HL-60 (cell line): ENCODE measurements around the gene OR10K1.

Experiments
- CTCF ChIP-seq: IDR thresholded peaks from one replicate; pipeline ENCODE4 v1.5.1; 2011; ENCODE audit warnings: low read length, control low read depth, inconsistent platforms; ENCODE audit not compliant: insufficient read depth
- POLR2AphosphoS5 ChIP-seq: IDR thresholded peaks from 2 replicates; pipeline ENCODE4 v1.6.1; 2012; ENCODE audit warnings: low read depth
- SPI1 ChIP-seq: IDR thresholded peaks from 2 replicates; pipeline ENCODE4 v1.6.1; 2012; ENCODE audit warnings: low read depth, mild to moderate bottlenecking, borderline replicate concordance
- TF ChIP-seq, protein P1 (sequence below): IDR thresholded peaks from 2 replicates; pipeline ENCODE4 v1.6.1; 2012; ENCODE audit warnings: low read depth; ENCODE audit not compliant: insufficient replicate concordance

DNA sequence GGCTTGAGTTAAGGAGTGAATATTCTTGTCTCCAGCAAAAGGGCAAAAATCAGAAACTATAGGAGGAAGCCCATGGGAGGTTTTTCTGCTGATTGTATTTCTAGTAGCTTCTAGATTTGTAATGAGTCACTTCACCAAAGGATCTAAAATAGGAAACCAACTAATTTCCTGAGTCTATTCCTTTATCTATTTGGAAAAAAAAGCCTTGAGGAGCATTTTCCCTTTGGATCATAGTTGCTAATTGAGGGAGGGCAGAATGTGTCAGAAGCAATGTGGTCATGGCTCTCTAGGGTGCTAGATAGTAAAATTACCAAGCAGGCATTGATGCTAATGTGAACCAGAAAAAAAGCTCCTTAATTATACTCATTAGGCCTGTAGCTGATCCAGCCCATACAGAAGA is 10.3 kb downstream of the OR10K1 start, which contains the start of gene OR10R2:
- TF ChIP-seq CTCF = no peak
- TF ChIP-seq, protein P1, sequence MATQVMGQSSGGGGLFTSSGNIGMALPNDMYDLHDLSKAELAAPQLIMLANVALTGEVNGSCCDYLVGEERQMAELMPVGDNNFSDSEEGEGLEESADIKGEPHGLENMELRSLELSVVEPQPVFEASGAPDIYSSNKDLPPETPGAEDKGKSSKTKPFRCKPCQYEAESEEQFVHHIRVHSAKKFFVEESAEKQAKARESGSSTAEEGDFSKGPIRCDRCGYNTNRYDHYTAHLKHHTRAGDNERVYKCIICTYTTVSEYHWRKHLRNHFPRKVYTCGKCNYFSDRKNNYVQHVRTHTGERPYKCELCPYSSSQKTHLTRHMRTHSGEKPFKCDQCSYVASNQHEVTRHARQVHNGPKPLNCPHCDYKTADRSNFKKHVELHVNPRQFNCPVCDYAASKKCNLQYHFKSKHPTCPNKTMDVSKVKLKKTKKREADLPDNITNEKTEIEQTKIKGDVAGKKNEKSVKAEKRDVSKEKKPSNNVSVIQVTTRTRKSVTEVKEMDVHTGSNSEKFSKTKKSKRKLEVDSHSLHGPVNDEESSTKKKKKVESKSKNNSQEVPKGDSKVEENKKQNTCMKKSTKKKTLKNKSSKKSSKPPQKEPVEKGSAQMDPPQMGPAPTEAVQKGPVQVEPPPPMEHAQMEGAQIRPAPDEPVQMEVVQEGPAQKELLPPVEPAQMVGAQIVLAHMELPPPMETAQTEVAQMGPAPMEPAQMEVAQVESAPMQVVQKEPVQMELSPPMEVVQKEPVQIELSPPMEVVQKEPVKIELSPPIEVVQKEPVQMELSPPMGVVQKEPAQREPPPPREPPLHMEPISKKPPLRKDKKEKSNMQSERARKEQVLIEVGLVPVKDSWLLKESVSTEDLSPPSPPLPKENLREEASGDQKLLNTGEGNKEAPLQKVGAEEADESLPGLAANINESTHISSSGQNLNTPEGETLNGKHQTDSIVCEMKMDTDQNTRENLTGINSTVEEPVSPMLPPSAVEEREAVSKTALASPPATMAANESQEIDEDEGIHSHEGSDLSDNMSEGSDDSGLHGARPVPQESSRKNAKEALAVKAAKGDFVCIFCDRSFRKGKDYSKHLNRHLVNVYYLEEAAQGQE = no peak
- TF ChIP-seq POLR2AphosphoS5 = no peak
- TF ChIP-seq SPI1 = no peak
